ENCODE data around the gene PDGFC.

PDGFC gene

DNA sequence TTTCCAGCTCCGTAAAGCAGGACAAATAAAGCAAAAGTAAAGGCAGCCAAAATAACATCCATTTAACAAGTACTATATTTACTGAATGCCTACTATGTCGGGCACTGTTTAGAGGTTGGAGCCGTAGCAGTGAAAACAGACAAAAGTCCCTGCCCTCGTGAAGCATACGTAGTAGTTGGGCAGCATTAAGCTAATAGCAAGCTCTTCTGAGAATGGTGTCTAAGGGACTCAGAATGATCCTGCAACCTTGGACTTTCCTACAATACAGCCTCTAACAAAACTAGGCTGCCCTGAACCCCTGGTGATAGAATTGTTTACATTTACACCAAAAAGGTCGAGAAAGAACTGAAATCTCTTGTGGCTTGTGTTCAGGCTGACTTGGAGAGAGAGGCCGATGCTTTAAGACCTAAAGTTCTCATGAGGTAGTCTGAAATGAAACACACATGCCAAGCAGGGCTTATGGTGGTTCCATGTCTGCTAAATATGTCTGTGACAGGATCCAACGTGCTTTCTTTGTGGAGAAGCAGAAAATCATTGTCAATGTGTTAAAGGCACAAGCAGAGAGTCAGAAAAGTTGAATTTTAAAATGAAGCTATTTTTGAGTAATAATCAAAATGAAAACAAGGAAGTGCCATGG lies 898 bp upstream of the PDGFC start:
- no peak for DNase-seq

DNA sequence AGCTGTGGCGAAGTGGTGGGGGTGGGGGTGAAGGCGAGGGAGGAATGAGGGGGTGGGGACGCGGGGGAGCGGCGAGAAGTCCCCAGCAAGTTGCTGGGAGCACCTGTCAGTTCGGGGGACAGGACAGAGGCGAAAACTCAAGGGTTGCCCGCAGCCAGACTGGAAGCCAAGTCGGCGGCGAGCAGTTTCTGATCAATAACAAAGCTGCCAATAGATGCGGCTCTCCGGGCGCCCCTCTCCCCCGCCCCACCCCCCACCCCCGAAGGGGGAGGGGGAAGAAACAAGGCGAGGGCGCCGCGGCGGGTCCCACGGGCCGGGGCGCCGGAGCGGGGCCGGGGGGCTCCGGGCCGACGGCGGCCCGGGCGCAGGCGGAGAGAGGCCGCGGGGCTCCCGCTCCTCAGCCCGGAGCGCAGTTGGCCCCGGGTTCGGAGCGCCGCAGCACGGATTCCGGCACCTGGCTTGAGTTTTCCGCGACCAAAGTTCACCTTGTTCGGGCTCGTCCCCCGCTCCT lies 379 bp downstream of the PDGFC start:
- DNase-seq, result no peak

DNA sequence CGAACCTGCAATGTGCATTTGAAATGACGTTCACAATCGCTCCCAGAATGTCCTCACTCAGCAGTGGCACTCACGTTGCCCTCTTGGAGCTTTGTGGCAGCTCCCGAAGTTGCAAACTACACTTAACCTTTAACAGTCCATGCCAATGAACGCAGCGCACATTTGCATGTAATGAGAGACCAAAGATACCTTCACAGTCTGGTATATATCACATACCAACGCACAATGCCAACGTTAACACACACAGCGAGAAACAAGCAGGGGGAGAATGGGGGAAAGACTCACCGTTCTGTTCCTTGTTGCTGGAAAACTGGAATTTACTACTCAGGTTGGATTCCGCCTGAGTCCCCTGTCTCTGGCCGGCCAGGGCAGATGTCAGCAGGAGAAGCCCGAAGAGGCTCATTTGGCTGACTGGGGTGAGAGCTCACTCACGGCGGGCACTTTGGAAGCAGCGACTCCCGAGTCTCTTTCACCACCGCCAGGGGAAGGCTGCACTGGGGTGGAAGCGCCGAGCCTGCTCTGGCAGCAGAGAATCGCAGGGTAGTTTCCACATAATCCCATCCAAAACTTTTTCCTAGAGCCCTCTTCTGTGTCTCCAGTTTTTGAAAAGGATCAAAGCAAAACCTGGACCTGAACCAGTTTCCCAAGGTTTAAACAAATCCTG lies 966 bp downstream of the PDGFC start:
- DNase-seq, result no peak

DNA sequence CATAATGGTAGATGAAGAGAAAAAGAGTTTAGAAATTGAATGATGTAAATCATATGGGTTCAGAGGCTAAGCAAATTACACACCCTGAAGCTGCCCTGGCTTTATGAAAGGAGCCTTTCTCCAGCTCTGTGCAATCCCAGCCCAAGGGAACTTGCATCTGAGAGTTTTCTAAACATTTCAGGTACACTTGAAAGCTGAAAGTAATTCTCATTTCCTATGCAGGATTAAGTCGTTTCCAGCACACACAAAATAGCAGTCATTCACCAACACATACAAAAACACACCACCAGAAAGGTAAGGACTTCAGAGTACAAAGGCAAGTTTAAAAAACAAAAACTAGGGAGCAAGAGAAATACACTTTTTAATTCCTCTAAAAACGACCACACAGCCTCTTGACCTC lies 1.7 kb downstream of the PDGFC start:
- DNase-seq, result no peak

DNA sequence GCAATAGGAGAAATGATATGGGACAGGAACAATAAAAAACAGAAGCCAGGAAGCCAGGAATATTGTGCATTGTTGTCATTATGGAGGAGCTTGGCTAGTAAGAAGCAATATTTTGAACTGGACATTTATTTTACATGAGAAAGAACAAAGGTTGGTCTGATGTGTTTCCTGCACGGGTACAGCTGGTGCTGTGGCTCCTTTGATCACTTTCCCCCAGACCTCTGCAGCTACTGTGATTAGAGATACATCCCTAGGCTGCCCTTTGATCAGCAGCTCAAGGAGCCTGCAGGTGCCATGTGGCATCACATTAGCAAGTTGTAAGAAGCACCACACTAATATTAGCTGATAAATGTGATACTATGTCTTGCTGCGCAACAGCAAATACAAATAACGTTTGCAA lies 2.5 kb downstream of the PDGFC start:
- no peak for DNase-seq

DNA sequence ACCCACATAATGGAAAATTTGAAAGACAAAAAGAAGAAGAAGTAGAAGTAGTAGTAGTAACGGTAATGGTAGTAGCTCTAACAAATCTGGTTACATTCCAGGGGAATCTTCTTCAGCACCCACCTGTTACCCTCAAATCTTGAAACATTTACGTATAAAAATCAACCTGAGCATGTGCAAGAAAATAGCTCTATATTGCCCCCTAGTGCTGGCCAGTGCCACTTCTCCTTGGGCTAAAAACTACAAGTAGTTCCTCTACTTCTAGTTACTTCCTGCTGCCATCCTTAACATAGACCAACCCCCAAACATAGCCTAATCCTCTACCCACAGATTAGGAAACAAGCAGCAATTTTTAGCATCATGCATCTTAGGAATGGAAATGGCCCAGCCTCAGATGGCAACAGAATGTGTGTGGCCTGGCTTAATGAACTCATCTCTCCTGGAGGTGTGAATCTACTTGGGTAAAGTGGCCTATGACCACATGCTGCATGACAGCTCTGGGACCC lies 3.1 kb downstream of the PDGFC start:
- peak; percentile 78 for DNase-seq

DNA sequence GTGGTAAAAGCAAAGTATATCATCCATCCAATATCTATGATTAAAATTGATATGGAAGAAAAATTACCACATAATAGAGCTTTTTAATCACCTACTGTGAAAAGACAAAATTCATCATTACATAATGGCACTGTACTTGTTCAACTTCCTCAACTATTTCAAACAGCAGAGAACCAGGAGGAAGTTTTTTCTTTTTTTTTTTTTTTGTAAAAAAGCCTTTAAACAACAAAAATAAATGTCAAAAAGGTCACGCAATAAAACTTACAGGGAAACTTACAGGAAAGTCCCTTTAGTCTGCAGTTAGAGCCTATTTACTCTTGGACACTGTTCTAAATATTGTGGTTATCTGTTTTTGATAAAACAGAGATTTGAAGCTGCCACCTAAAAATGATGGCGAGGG lies 4.8 kb downstream of the PDGFC start:
- DNase-seq, result no peak

DNA sequence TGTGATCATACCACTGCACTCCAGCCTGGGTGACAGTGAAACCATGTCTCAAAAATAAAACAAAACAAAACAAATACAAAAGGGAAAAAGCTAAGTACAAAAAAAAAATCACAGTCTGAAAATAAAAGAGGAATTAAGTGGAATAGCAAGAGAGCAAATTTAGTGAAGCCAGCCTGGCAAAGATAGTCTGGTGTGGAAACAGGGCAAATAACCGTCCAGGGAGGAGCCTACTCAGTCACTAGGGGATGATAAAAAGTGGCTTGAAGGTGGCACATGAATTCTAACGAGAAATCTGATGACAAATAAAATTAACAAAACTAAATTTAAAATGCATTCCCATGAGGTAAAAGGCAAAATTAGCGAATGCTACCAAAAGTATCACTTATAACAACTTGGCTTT lies 8.2 kb downstream of the PDGFC start:
- no peak for DNase-seq

DNA sequence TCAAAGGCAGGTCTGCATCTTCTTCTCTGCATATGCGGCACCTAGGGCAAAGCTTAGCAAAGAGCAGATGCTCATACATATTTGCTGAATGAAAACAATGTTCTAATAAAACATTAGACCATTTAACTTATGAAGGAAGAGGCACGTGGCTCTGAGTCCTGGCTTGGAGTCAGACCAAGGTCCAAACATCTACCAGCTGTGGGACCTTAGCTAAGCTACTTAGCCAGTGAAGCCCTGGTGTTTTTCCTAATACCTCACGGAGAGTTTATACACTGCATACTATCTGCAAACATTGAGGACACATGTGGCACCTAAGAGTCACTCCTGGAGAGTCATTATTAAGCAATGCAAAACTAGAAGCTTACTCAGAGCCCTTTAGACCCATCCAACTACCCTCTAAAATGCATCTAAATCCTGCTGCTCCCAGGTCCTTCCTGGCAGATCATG lies 9.0 kb downstream of the PDGFC start:
- DNase-seq, result no peak

DNA sequence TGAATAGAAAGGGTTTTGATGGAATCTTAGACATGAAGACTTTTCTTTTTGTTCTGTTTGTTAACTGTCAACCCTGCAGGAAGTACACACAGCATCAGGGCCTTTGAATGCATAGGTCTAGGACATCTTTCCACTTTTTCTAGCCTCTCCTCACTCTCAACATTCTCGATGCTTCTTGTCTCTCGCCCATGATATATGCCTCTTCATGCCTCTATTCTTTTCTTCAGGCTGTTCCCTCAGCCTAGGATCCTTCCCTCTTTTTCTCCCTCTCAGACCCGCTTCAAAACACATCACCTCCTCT lies 9.6 kb downstream of the PDGFC start:
- no peak for DNase-seq

DNA sequence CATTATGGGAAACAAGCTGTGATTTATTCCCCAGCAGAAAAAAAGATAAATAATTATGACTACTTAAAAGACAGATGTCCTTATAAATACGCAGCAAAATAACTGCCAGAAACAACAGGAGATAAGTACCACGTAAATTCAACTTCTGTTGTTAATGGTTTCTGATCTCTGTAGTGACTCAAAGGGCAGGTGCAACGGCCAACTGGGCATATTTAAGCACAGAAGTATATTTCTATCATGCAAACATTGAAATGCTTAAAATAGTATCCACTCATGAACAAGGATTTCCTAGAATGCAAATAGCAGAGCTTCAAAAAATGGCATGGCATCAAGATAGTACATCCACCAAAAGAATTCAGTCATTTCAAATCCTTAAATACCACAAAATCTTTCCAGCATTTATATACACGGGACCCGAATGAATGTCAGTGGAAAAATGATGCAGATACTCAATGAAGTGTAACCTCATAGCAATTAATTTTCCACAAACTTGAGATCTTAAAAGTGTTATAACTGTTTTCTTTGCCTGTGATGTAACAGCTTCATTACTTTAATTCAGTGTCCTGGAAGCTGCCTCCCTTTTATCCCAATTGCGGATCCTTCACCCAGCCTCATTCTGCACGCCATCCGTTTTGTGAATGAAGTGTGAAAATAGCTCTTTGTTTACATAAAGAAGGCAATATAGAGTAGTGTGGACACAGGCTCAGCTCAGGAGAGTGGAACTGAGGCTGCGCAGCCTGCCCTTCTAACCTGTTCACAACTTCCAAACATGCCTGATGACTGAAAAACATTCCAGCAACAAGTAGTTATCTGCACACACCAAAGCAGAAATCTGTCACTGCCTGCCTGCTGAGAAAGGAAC lies 10.2 kb downstream of the PDGFC start:
- no peak for DNase-seq

DNA sequence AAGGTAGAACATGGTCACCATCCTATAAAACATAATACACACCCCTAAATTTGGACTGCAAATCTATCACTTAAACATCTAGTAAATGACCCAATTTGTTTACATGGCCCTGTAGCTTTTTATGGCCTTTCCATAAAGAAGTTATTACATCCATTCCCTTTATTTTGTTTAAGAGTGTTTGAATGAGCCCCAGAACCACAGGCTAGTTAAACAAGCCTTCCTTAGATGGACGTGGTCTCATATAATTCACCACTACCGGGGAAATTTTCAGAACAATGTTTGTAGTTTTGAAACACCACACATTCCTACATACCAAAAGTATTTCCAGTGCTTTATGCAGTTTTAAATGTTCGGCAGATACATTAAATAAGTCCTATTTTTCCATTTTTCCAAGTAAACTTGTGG lies 12.3 kb downstream of the PDGFC start:
- DNase-seq, result no peak

DNA sequence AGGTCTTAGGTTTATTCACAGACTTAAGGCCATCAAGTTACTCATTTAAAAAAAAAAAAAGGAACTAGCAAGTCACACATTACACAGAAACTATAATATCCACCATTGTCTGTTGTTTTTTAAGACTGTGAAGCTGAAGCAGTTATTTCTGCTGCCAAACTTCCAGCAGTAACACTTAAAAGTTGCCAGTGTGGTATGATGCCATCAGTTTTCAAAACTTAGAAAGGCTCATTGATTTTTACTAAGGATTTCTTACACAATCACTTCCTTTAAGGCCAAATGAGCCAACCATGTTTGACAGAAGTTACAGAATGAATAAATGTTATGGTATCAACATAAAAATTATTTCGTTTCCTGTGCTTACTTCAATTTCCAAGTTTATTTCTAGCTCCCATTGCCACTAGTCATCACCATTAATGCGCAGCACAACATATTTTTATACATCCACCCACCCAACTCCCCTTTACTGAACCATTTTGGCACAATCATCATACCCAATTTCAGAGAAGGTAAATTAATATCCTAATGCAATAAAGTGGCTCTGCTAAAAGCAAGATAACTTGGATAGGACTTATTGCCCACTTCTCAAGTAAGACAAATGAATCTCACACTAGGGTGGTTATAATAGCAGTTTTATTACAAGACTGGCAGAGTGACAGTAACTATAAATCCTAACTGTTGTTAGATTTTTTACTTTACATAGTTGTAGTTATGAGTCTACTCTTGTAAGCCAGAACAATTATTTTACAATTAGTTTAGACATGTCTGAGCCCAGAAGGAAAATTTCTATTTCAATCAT lies 13.1 kb downstream of the PDGFC start:
- no peak for DNase-seq

DNA sequence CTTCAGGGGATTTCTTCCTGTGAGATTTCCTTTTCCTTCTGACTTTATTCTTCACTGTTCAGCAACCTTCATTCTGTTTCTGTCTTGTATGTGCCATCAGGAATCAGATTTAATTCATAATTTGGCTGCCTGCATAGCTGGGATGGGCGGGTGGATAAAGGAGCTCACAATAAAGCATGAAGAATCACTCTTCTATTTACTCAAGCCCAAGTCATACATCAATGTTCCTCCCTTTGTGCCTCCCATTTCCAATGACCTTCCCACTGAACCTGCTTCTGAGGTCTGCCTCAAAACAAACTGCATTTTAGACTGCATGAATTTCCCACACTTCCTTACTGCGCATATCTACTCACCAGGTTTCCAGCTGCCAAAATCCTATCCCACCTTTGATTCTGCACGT lies 14.0 kb downstream of the PDGFC start:
- DNase-seq, result no peak

DNA sequence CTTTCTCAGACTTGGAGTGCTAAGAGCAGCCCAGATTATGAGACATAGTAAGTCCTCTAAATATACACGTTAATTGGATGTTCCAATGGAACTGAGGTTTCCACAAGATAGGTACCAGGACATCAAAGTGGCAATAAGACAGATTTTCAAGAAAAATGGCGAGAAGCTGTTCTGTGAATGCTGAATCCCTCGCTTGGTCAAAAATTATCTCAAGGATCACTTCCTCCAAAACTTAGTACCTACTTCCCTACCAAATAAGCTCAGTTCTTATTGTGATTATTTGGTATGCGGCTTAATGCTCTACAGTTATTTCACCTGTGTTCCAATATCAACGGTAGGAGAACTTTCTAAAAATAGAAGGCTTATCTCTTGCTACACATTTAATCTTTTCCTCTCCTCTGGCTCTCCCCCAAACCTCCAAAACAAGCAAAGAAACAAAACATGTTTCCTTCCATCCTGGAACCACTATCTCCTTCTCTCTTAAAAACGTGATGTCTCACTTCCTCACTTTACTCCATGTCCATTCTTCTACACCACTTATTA lies 14.7 kb downstream of the PDGFC start:
- no peak for DNase-seq

DNA sequence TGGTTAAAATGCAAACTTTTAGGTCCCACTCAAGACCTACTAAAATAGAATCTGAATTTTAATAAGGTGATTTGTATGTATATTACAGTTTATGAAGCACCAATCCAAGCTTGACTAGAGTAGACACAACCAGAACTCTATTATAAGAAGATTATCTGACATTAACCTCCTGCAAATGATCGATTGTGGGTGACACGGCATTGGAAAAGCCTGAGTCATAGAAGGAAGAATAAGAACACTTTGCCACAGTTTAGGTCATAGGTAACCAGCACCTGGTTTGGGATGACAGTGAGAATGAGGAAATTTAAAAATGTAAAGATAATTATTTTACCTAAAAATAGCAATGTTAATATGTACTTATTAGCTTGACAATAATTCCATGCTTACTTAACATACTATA lies 15.2 kb downstream of the PDGFC start:
- DNase-seq, result no peak

DNA sequence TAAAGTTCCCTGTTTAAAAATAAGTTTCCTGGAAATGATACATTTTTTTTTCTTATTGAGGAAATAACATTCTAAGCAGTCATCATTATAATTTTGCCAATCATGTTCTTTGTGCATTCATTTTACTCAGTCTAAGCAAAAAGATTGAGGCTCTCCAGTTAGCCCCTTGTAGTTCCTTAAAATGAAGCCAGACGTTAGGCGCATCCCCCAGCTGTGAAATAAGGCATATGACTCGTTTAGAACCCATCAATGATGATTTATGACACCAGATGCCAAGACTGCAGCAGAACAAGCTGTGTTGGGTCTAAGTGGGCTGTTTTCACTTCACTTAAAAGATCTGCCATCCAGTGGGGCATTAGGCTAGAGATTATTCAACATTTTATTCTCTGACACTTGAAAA lies 17.0 kb downstream of the PDGFC start:
- DNase-seq, result no peak

DNA sequence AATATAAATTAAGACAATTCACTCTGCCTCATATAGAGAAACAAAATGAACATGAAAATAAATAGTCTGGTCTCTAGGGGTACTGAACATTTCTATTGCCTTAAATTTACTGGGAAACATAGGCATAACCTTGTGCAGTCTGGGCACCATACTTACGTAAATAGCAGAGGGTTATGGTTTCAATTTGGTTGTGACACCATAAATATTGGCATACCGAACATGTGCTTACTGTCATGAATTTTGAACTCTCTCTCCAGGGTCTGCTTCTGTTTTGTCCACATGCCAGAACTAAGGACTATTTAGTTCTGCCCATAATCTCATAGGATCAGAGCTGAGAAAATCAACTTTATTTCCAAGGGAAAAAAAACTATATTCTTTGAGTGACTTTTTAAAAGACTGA lies 17.6 kb downstream of the PDGFC start:
- no peak for DNase-seq

DNA sequence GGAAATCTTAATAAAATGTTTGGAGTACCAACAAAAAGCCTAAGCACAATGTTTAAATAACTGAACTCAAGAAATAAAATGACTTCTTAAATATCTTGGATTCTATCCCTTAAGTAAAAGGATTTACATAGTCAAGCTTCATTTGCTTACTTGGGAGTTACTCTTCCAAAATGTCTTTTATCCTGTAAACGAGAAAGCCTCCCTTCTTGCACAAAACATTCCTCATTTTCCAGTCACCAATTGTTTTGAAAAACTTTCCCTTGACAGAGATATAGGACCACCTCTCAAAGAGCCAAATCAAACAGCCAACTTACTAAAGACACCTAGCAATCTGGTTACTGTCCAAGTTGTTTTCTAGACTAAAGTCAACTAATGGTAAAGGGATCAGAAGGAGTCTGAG lies 18.6 kb downstream of the PDGFC start:
- no peak for DNase-seq

DNA sequence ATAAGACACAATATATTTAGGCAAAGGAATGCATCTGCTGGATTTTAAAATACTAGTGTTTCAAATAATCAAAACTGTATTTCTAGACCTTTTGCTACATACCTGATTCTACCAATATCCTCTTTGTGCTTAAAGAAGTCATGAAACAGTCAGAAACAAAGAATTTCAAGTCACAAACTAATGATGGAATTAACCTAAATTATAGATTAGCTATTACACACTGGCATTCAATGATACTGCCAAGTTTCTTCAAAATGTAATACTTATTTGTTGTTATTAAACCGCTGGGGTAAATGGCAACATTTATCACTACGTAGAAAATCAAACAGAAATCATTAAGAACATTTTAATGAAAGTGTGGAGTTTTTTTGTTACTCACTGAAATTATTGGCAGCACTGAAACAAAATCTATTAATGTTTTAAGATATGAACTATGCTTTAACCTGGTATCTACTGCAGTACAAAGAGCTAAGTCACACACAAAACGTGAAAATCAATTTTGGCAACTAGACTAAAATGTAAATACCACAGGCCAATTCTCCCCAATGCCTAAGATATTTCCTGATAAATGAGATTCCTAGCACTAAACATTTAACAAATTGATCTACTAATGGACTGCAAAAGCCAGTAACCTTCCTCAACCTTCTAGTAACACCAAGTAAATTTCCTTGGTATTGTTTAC lies 19.4 kb downstream of the PDGFC start:
- DNase-seq, result no peak

DNA sequence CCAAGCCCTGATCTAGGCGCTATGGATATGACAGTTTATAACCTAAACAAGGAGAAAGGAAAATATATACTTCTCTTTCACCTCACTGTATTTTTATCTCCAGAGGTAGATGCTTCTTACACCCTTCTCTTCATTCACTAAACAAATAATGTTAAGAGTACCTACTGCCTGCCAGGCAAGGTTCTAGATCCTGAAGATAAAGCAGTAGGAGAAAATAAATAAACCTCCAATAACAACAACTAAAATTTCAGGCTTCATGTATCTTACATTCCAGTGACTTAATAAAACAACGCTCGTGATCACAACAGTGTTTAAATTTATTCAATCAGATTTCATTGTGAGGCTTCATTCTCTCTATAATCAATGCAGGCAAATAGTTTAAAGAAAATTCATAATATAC lies 20.7 kb downstream of the PDGFC start:
- DNase-seq, result no peak

DNA sequence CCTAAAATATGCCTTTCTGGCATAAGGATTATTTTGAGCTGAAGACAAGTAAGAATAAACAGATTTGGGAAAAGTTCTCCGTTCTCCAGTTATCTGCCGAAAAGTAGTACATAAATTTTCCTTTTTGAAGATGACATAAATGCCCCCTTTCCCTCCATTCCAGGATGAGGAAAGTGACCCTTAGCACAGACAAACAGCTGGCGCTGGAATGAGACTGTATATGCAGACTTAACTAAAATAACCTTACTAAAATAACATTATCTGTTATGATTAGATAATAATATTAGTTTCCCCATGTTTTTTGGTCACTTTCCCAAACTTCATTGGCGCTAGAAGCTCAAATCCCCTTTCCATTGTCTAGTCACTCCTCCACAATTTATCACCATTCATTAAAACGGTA lies 21.5 kb downstream of the PDGFC start:
- no peak for DNase-seq
